ENCODE measurements around the gene MAB21L4.

MAB21L4 gene

GRCh38 chr2:240865391-240865790 is 30.6 kb downstream of the MAB21L4 start:
- H3K4me3 ChIP-seq (ENCODE audit: low read depth, low read length) = no peak overlapping the region
- ChIA-PET CTCF (interaction anchor here (1.4 kb wide), 1 partner anchor 14 kb away, joined by 3 read pairs; no protein-coding TSS in a partner anchor), POLR2A (no interaction called here)
- TF ChIP-seq, protein P1, sequence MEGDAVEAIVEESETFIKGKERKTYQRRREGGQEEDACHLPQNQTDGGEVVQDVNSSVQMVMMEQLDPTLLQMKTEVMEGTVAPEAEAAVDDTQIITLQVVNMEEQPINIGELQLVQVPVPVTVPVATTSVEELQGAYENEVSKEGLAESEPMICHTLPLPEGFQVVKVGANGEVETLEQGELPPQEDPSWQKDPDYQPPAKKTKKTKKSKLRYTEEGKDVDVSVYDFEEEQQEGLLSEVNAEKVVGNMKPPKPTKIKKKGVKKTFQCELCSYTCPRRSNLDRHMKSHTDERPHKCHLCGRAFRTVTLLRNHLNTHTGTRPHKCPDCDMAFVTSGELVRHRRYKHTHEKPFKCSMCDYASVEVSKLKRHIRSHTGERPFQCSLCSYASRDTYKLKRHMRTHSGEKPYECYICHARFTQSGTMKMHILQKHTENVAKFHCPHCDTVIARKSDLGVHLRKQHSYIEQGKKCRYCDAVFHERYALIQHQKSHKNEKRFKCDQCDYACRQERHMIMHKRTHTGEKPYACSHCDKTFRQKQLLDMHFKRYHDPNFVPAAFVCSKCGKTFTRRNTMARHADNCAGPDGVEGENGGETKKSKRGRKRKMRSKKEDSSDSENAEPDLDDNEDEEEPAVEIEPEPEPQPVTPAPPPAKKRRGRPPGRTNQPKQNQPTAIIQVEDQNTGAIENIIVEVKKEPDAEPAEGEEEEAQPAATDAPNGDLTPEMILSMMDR (IDR thresholded peaks at IDR 0.05; ENCODE audit: insufficient read depth, low read length, missing control alignments) = no peak
- no peak for DNase-seq (ENCODE audit: low read depth, low spot score)

DNA sequence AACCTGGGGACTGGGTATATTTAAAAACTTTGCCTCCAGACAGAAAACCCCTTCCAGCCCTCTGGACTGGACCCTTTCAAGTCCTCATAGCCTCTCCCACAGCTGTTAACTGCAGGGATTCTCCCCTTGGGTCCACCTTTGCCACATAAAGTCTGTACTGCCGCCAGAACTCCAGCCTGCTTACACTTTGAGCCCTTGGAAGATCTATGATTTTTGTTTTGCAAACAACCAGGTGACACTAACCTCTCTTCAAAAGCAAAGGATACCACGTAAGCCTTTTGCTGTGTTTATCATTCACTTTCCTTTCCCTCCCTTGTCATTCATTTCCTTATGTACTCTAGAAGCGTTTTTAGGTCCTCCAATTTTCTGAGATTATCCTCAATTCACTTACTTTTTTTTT is 31.5 kb downstream of the MAB21L4 start:
- no peak overlapping the region for H3K4me3 ChIP-seq (ENCODE audit: low read depth, low read length)
- ChIA-PET POLR2A (no interaction called here), CTCF (interaction anchor here (5.0 kb wide), 1 partner anchor 13 kb away, joined by 41 read pairs; no protein-coding TSS in a partner anchor)
- DNase-seq (ENCODE audit: low read depth, low spot score) = no peak
- TF ChIP-seq, protein P1 (IDR thresholded peaks at IDR 0.05; ENCODE audit: insufficient read depth, low read length, missing control alignments) = no peak

- TF ChIP-seq, protein P1 (IDR thresholded peaks at IDR 0.05; ENCODE audit: insufficient read depth, low read length, missing control alignments) = no peak
- POLR2A ChIA-PET = no interaction called here
- CTCF ChIA-PET = interaction anchor here (0.8 to 5.0 kb wide), 5 partner anchors 10 to 798 kb away, joined by 3 to 41 read pairs (median 5); no protein-coding TSS in a partner anchor
- no peak overlapping the region for H3K4me3 ChIP-seq (ENCODE audit: low read depth, low read length)
- DNase-seq (ENCODE audit: low read depth, low spot score) = no peak
Measured at GRCh38 chr2:240861547-240861946, 34.4 kb downstream of the MAB21L4 start.

DNA sequence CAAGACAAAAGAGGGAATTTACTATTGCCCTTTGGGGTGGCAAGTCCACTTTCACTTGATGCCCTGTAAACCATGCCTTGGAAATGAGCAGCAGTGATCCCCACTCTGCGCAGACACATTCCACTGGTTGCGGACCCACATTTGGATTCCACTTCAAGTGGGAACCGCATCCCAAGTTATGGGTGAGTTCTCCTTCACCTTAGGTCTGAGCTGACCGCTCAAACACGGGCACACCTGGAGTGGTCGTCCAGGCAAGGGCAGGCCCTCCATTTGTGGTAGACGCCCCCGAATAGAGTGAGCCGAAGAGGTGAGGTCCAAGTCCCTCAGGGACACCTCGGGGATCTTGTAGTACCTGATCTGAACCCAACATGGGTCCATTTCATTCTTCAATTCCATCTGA is 37.1 kb downstream of the MAB21L4 start:
- CTCF ChIA-PET = no interaction called here
- no peak for DNase-seq (ENCODE audit: low read depth, low spot score)
- TF ChIP-seq, protein P1 (IDR thresholded peaks at IDR 0.05; ENCODE audit: insufficient read depth, low read length, missing control alignments) = no peak
- POLR2A ChIA-PET = no interaction called here
- H3K4me3 ChIP-seq (ENCODE audit: low read depth, low read length) = no peak overlapping the region

- CTCF ChIA-PET = no interaction called here
- POLR2A ChIA-PET = no interaction called here
- DNase-seq (ENCODE audit: low read depth, low spot score) = no peak
- TF ChIP-seq, protein P1 (IDR thresholded peaks at IDR 0.05; ENCODE audit: insufficient read depth, low read length, missing control alignments) = no peak
- H3K4me3 ChIP-seq (ENCODE audit: low read depth, low read length) = no peak overlapping the region
Measured at GRCh38 chr2:240858321-240858720, 37.6 kb downstream of the MAB21L4 start.

- no peak overlapping the region for H3K4me3 ChIP-seq (ENCODE audit: low read depth, low read length)
- TF ChIP-seq, protein P1 (IDR thresholded peaks at IDR 0.05; ENCODE audit: insufficient read depth, low read length, missing control alignments) = no peak
- ChIA-PET CTCF (no interaction called here), POLR2A (no interaction called here)
- DNase-seq (ENCODE audit: low read depth, low spot score) = no peak
Measured at GRCh38 chr2:240857039-240858008, 38.6 kb downstream of the MAB21L4 start.
